ENCODE data around the gene NR4A1.

Gene NR4A1

GRCh38 chr12:52042706-52043385, 8.4 kb upstream of the NR4A1 start:
- TF ChIP-seq CTCF (IDR thresholded peaks at IDR 0.05; ENCODE audit: insufficient read depth, low read depth, low read length, missing control alignments) = no peak
- DNase-seq (ENCODE audit: low read depth) = no peak
- no peak overlapping the region for H3K4me3 ChIP-seq (ENCODE audit: low read depth, low read length)

GRCh38 chr12:52043386-52044212, 7.6 kb upstream of the NR4A1 start:
- no peak overlapping the region for H3K4me3 ChIP-seq (ENCODE audit: low read depth, low read length)
- no peak for TF ChIP-seq CTCF (IDR thresholded peaks at IDR 0.05; ENCODE audit: insufficient read depth, low read depth, low read length, missing control alignments)
- DNase-seq (ENCODE audit: low read depth) = no peak

- no peak for TF ChIP-seq CTCF (IDR thresholded peaks at IDR 0.05; ENCODE audit: insufficient read depth, low read depth, low read length, missing control alignments)
- no peak overlapping the region for H3K4me3 ChIP-seq (ENCODE audit: low read depth, low read length)
- DNase-seq (ENCODE audit: low read depth) = no peak
Measured at GRCh38 chr12:52044292-52044983, 6.8 kb upstream of the NR4A1 start.

GRCh38 chr12:52045794-52046199, 5.4 kb upstream of the NR4A1 start:
- H3K4me3 ChIP-seq (ENCODE audit: low read depth, low read length) = no peak overlapping the region
- peak; percentile 34 for DNase-seq (ENCODE audit: low read depth)
- no peak for TF ChIP-seq CTCF (IDR thresholded peaks at IDR 0.05; ENCODE audit: insufficient read depth, low read depth, low read length, missing control alignments)

GRCh38 chr12:52046859-52047258, 4.4 kb upstream of the NR4A1 start:
- no peak for DNase-seq (ENCODE audit: low read depth)
- H3K4me3 ChIP-seq (ENCODE audit: low read depth, low read length) = no peak overlapping the region
- no peak for TF ChIP-seq CTCF (IDR thresholded peaks at IDR 0.05; ENCODE audit: insufficient read depth, low read depth, low read length, missing control alignments)

- TF ChIP-seq CTCF (IDR thresholded peaks at IDR 0.05; ENCODE audit: insufficient read depth, low read depth, low read length, missing control alignments) = no peak
Measured at GRCh38 chr12:52049286-52049685, 2.0 kb upstream of the NR4A1 start.

More at GRCh38 chr12:52049286-52049685, 2.0 kb upstream of the NR4A1 start:
- DNase-seq (ENCODE audit: low read depth) = no peak
- no peak overlapping the region for H3K4me3 ChIP-seq (ENCODE audit: low read depth, low read length)
